ENCODE measurements around the gene APLNR.

- TF ChIP-seq POLR2A (IDR thresholded peaks at IDR 0.05; ENCODE audit: low read depth, low read length) (no peak), MXI1 (IDR thresholded peaks at IDR 0.05; ENCODE audit: low read depth, low read length) (no peak), PAX8 (IDR thresholded peaks at IDR 0.05) (no peak), ZNF384 (IDR thresholded peaks at IDR 0.05; ENCODE audit: borderline replicate concordance, low read depth, low read length) (no peak)
- TF ChIP-seq, protein P1, sequence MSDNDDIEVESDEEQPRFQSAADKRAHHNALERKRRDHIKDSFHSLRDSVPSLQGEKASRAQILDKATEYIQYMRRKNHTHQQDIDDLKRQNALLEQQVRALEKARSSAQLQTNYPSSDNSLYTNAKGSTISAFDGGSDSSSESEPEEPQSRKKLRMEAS (IDR thresholded peaks at IDR 0.05; ENCODE audit: low read depth, low read length): no peak
These were observed 46.5 kb downstream of the APLNR start for GRCh38 chr11:57190548-57190947.
